Liver (tissue), 9 donors: ENCODE data around the gene FUCA1. TPM values are rescaled to one million over a fixed set of nuclear protein-coding genes. Genes with fewer than 3 reads are reported as not detected.

Experiments used
- DNase-seq: peaks from one replicate; pipeline ENCODE4 v3.0.0-alpha.2; 2017; ENCODE audit warnings: low spot score
- H3K27ac ChIP-seq, 2 donors: one replicate each; pipeline ENCODE4 v1.7.0; 2013; ENCODE audit warnings: inconsistent platforms in 2 of 2, low read length in 2 of 2, control low read depth in 1 of 2, low read depth in 1 of 2, mild to moderate bottlenecking in 1 of 2
- H3K27me3 ChIP-seq, 4 donors: one replicate each; pipeline versions ENCODE4 v1.6.1 to v1.7.0; 2013; ENCODE audit warnings: low read length in 3 of 4, inconsistent platforms in 1 of 4, mild to moderate bottlenecking in 1 of 4, moderate library complexity in 1 of 4; ENCODE audit not compliant: control insufficient read depth in 4 of 4, insufficient read depth in 4 of 4
- H3K36me3 ChIP-seq, 4 donors: one replicate each; pipeline versions ENCODE4 v1.6.1 to v1.7.0; 2013; ENCODE audit warnings: low read length in 3 of 4, mild to moderate bottlenecking in 3 of 4, low read depth in 1 of 4, moderate library complexity in 1 of 4; ENCODE audit not compliant: control insufficient read depth in 4 of 4, insufficient read depth in 3 of 4
- H3K4me1 ChIP-seq, 4 donors: one replicate each; pipeline versions ENCODE4 v1.6.1 to v1.7.0; 2013; ENCODE audit warnings: low read length in 3 of 4, mild to moderate bottlenecking in 3 of 4, moderate library complexity in 1 of 4; ENCODE audit not compliant: control insufficient read depth in 4 of 4, insufficient read depth in 4 of 4
- H3K4me3 ChIP-seq, 3 donors: one replicate each; pipeline versions ENCODE4 v1.6.1 to v1.7.0; 2013; ENCODE audit warnings: low read length in 3 of 3, control low read depth in 1 of 3, low read depth in 1 of 3, mild to moderate bottlenecking in 1 of 3
- H3K9ac ChIP-seq, 2 donors: one replicate each; pipeline ENCODE4 v1.7.0; 2013; ENCODE audit warnings: low read length in 2 of 2, mild to moderate bottlenecking in 2 of 2, moderate library complexity in 2 of 2, control low read depth in 1 of 2, low read depth in 1 of 2
- H3K9me3 ChIP-seq, 4 donors: one replicate each; pipeline versions ENCODE4 v1.6.1 to v1.7.0; 2013; ENCODE audit warnings: low read length in 3 of 4; ENCODE audit not compliant: control insufficient read depth in 4 of 4
- ATF3 ChIP-seq: IDR thresholded peaks from 2 replicates; pipeline ENCODE4 v1.6.1; 2016; ENCODE audit warnings: antibody characterized with exemption
- CTCF ChIP-seq: fragments of 150-350 bp; IDR thresholded peaks from 2 replicates; pipeline ENCODE4 v1.5.1; 2017; ENCODE audit warnings: improper control_type of control experiment, low read depth, low read length; ENCODE audit not compliant: missing input control
- EGR1 ChIP-seq, 2 donors: IDR thresholded peaks; 2 replicates each; pipeline ENCODE4 v1.6.1; 2016 to 2018; ENCODE audit warnings: antibody characterized with exemption in 2 of 2, low read depth in 2 of 2
- FOXA1 ChIP-seq: IDR thresholded peaks from 2 replicates; pipeline ENCODE4 v1.6.1; 2016; ENCODE audit warnings: antibody characterized with exemption
- FOXA2 ChIP-seq: IDR thresholded peaks from 2 replicates; pipeline ENCODE4 v1.6.1; 2016; ENCODE audit warnings: antibody characterized with exemption
- GABPA ChIP-seq, 2 donors: IDR thresholded peaks in 1 of 2; conservative IDR thresholded peaks in 1 of 2; 2 replicates each; pipeline ENCODE4 v1.6.1; 2016; ENCODE audit warnings: antibody characterized with exemption in 2 of 2, mild to moderate bottlenecking in 1 of 2, moderate library complexity in 1 of 2
- HNF4A ChIP-seq, 2 donors: conservative IDR thresholded peaks; 2 replicates each; pipeline ENCODE4 v1.6.1; 2016; ENCODE audit warnings: antibody characterized with exemption in 2 of 2, mild to moderate bottlenecking in 2 of 2
- HNF4G ChIP-seq: IDR thresholded peaks from 2 replicates; pipeline ENCODE4 v1.6.1; 2016; ENCODE audit warnings: antibody characterized with exemption
- JUND ChIP-seq, 2 donors: IDR thresholded peaks; 2 replicates each; pipeline ENCODE4 v1.6.1; 2016; ENCODE audit warnings: antibody characterized with exemption in 2 of 2
- NR2F2 ChIP-seq: IDR thresholded peaks from 2 replicates; pipeline ENCODE4 v1.6.1; 2016; ENCODE audit warnings: antibody characterized with exemption
- RAD21 ChIP-seq, 2 donors: IDR thresholded peaks; 2 replicates each; pipeline ENCODE4 v1.6.1; 2016; ENCODE audit warnings: antibody characterized with exemption in 2 of 2, mild to moderate bottlenecking in 2 of 2
- RXRA ChIP-seq, 2 donors: IDR thresholded peaks; 2 replicates each; pipeline ENCODE4 v1.6.1; 2017 to 2018; ENCODE audit warnings: antibody characterized with exemption in 2 of 2, mild to moderate bottlenecking in 1 of 2
- SP1 ChIP-seq: IDR thresholded peaks from 2 replicates; pipeline ENCODE4 v1.6.1; 2018; ENCODE audit warnings: antibody characterized with exemption, mild to moderate bottlenecking
- TAF1 ChIP-seq: conservative IDR thresholded peaks from 2 replicates; pipeline ENCODE4 v1.6.1; 2016; ENCODE audit warnings: antibody characterized with exemption, mild to moderate bottlenecking
- YY1 ChIP-seq: IDR thresholded peaks from 2 replicates; pipeline ENCODE4 v1.6.1; 2016; ENCODE audit warnings: antibody characterized with exemption, mild to moderate bottlenecking
- WGBS: extraction: QIAGEN DNeasy Blood & Tissue Kit; methylation state at CpG from one replicate; pipeline ENCODE4 v1.1.7; 2013; 5-methylcytosine and 5-hydroxymethylcytosine counted together
- polyA plus RNA-seq, 2 donors: library from polyadenylated mRNA; stranded (reverse) in 1 of 2; unstranded in 1 of 2; fragments of 200-250 nt in 1 of 2; fragments of >200 nt in 1 of 2; fragmentation: Nextera tagmentation in 1 of 2; extraction: Ambion mirVana in 1 of 2; gene quantifications; one replicate each; pipeline versions ENCODE4 v1.2.1 to v1.2.3, GENCODE V29; 2013 to 2015
- total RNA-seq, 2 donors: library from RNA; depleted of rRNA; stranded (reverse); fragments of >200 nt; gene quantifications; one replicate each; pipeline ENCODE4 v1.2.3, GENCODE V29; 2014
- TF ChIP-seq, protein P1 (sequence below): IDR thresholded peaks from 2 replicates; pipeline ENCODE4 v1.6.1; 2016; ENCODE audit warnings: antibody characterized with exemption
- TF ChIP-seq, protein P2 (sequence below): IDR thresholded peaks from 2 replicates; pipeline ENCODE4 v1.6.1; 2016; ENCODE audit warnings: antibody characterized with exemption, mild to moderate bottlenecking
- TF ChIP-seq, protein P3 (sequence below): IDR thresholded peaks from 2 replicates; pipeline ENCODE4 v1.6.1; 2016; ENCODE audit warnings: antibody characterized with exemption
- donor health status: healthy.
- donor health status: healthy.
- donor health status: healthy.
- donor health status: healthy.
- donor health status: healthy.

The FUCA1 gene
- total RNA-seq (10 to 100 TPM; 33.8 to 58.0 TPM), polyA plus RNA-seq (10 to 100 TPM; 39.2 to 50.2 TPM)

- no peaks in the 10 kb centered on the region for H3K27me3 ChIP-seq
- H3K36me3 ChIP-seq: peaks cover 0 to 5% (median under 1%) of the 10 kb centered on the region in 4 donors
- TF ChIP-seq TAF1 (no peak), HNF4G (peak; percentile 22), JUND (IDR thresholded peaks at IDR 0.05) (no peak), NR2F2 (no peak), FOXA1 (peak; percentile 42), FOXA2 (no peak), EGR1 (IDR thresholded peaks at IDR 0.05; ENCODE audit: low read depth in 2 of 2) (peak in 1 of 2 donors; percentile 31), RAD21 (IDR thresholded peaks at IDR 0.05) (peak; percentile 83 to 92), GABPA (IDR thresholded peaks at IDR 0.05 in 1 of 2, conservative IDR thresholded peaks at IDR 0.05 in 1 of 2) (peak in 1 of 2 donors; percentile 67), SP1 (peak; percentile 49), HNF4A (conservative IDR thresholded peaks at IDR 0.05) (peak; percentile 21 to 44), CTCF (peak; percentile 97), ATF3 (no peak), YY1 (no peak), RXRA (IDR thresholded peaks at IDR 0.05) (peak; percentile 32 to 33)
- TF ChIP-seq, protein P1, sequence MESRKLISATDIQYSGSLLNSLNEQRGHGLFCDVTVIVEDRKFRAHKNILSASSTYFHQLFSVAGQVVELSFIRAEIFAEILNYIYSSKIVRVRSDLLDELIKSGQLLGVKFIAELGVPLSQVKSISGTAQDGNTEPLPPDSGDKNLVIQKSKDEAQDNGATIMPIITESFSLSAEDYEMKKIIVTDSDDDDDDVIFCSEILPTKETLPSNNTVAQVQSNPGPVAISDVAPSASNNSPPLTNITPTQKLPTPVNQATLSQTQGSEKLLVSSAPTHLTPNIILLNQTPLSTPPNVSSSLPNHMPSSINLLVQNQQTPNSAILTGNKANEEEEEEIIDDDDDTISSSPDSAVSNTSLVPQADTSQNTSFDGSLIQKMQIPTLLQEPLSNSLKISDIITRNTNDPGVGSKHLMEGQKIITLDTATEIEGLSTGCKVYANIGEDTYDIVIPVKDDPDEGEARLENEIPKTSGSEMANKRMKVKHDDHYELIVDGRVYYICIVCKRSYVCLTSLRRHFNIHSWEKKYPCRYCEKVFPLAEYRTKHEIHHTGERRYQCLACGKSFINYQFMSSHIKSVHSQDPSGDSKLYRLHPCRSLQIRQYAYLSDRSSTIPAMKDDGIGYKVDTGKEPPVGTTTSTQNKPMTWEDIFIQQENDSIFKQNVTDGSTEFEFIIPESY: no peak
- TF ChIP-seq, protein P2, sequence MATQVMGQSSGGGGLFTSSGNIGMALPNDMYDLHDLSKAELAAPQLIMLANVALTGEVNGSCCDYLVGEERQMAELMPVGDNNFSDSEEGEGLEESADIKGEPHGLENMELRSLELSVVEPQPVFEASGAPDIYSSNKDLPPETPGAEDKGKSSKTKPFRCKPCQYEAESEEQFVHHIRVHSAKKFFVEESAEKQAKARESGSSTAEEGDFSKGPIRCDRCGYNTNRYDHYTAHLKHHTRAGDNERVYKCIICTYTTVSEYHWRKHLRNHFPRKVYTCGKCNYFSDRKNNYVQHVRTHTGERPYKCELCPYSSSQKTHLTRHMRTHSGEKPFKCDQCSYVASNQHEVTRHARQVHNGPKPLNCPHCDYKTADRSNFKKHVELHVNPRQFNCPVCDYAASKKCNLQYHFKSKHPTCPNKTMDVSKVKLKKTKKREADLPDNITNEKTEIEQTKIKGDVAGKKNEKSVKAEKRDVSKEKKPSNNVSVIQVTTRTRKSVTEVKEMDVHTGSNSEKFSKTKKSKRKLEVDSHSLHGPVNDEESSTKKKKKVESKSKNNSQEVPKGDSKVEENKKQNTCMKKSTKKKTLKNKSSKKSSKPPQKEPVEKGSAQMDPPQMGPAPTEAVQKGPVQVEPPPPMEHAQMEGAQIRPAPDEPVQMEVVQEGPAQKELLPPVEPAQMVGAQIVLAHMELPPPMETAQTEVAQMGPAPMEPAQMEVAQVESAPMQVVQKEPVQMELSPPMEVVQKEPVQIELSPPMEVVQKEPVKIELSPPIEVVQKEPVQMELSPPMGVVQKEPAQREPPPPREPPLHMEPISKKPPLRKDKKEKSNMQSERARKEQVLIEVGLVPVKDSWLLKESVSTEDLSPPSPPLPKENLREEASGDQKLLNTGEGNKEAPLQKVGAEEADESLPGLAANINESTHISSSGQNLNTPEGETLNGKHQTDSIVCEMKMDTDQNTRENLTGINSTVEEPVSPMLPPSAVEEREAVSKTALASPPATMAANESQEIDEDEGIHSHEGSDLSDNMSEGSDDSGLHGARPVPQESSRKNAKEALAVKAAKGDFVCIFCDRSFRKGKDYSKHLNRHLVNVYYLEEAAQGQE: no peak
- TF ChIP-seq, protein P3, sequence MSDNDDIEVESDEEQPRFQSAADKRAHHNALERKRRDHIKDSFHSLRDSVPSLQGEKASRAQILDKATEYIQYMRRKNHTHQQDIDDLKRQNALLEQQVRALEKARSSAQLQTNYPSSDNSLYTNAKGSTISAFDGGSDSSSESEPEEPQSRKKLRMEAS: no peak
- peak; percentile 96 for DNase-seq
- no peaks in the 10 kb centered on the region for H3K9me3 ChIP-seq
- H3K27ac ChIP-seq: peak within 1 kb of the TSS; percentile 36 to 58
- WGBS: under 1% methylated on average over 71 of the region's 71 CpGs
- peak within 1 kb of the TSS; percentile 49 to 89 for H3K9ac ChIP-seq
- peaks cover 8 to 22% (median 15%) of the 10 kb centered on the region in 4 donors for H3K4me1 ChIP-seq
- H3K4me3 ChIP-seq: peak within 1 kb of the TSS; percentile 79 to 87 (median 85)
Measured at GRCh38 chr1:23867895-23868556, at the start of gene FUCA1. TSS of gene FUCA1 (minus strand) at chr1:23868290. CDS start at chr1:23868286, 4 bp downstream.
